Skeletal muscle satellite cell (primary cell): Measurements from ENCODE around the gene FHOD3.
A peak's percentile ranks its signal among the peaks of the same experiment; 100 is the strongest.

Experiments
- H3K27me3 ChIP-seq: 2 replicates; pipeline ENCODE4 v1.7.0; 2013; ENCODE audit warnings: low read length; ENCODE audit not compliant: control insufficient read depth, insufficient read depth
- H3K36me3 ChIP-seq: 2 replicates; pipeline ENCODE4 v1.7.0; 2013; ENCODE audit warnings: mild to moderate bottlenecking, control low read depth, low read length; ENCODE audit not compliant: insufficient read depth
- H3K4me1 ChIP-seq: 2 replicates; pipeline ENCODE4 v1.7.0; 2013; ENCODE audit warnings: low read length; ENCODE audit not compliant: control insufficient read depth, insufficient read depth
- H3K4me2 ChIP-seq: 2 replicates; pipeline ENCODE4 v1.7.0; 2013; ENCODE audit warnings: mild to moderate bottlenecking, low read length
- H3K4me3 ChIP-seq: 2 replicates; pipeline ENCODE4 v1.7.0; 2013; ENCODE audit warnings: low read length
- H3K9ac ChIP-seq: 2 replicates; pipeline ENCODE4 v1.7.0; 2013; ENCODE audit warnings: mild to moderate bottlenecking, low read depth, low read length, moderate library complexity
- H3K9me3 ChIP-seq: replicated peaks from 2 replicates; pipeline ENCODE4 v1.7.0; 2013; ENCODE audit warnings: mild to moderate bottlenecking, control low read depth, low read length

The FHOD3 gene

DNA sequence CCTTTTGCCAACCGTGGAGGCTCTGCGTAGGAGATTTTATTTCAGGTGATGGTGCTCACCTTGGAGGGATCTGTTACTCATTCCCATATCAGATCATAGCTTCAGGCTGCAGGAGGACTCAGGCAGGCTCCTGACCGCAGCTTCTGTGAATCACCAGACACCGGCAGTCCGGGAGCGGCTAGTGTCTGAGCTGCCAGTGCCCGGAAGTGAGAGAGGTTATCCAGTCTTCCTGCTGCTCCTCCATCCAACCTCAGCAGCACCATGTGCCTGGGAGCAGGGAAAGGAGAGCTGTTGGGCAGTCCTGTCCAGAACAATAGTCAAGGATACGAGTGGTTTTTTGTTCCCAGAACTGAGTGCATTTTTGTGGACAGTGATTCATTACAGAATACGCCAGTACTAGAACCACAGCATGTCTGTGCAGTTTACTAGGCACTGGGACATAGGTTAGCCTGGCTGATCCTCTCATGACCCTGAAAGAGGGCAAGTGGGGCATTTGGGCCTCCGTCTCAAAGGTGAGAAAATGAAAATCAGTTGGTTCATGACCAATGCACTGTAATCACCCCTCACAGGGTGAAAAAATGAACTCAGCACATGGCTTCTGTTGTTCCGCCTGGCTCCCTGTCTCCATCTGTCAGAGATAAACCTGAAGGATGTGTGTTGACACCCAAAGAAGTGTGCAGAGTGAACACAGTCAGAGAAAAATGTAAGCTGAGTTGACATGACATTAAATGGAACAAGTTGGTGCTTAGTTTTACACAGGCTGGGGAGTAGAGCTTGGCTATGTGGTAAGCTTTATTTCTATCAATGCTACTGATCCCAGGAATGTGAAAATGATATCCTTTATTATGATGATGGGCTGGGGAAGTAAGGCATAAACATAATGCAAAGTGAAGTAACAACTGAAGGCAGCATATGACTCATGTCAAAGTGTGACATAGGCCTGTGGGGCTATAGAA lies 12.2 kb downstream of the FHOD3 start:
- H3K27me3 ChIP-seq: no peaks in the 10 kb centered on the region
- H3K9ac ChIP-seq: peak overlapping the region; percentile 72
- peaks cover 58% of the 10 kb centered on the region for H3K4me1 ChIP-seq

DNA sequence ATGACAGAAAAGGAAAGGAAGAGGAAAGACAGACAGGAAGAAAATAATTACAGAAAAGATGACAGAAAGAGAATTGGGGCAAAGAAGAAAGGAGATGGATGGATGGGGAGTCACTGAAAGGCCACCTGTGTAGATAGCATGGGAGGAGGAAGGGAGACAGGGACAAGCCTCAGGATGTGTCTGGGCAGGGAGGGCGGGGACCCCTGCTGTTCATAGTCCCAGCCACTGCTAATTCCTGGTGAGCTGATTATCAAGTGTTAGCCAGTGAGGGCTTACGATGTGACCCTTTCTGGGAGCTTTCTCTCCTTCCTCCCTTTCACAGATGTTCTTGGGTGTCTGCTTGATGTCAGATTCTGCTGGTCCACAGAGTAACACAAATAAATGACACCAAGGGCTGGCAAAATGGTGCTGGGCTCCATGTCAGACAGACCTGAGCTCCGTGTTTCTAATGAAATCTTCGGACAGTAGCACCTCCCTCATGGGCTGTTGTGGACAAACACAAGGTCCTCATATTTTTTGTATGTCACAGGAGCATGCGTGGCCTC lies 13.6 kb downstream of the FHOD3 start:
- Histone ChIP-seq H3K27me3 (no peaks in the 10 kb centered on the region), H3K4me1 (peaks cover 71% of the 10 kb centered on the region), H3K4me2 (no peak overlapping the region), H3K36me3 (no peaks in the 10 kb centered on the region), H3K9ac (no peak overlapping the region), H3K4me3 (no peak overlapping the region), H3K9me3 (no peaks in the 10 kb centered on the region)

More for the DNA sequence above, 12.2 kb downstream of the FHOD3 start:
- H3K4me2 ChIP-seq: peak overlapping the region; percentile 61
- no peaks in the 10 kb centered on the region for H3K36me3 ChIP-seq
- peak overlapping the region; percentile 29 for H3K4me3 ChIP-seq
- no peaks in the 10 kb centered on the region for H3K9me3 ChIP-seq

GRCh38 chr18:36312806-36313395 lies 15.4 kb downstream of the FHOD3 start:
- Histone ChIP-seq H3K4me3 (no peak overlapping the region), H3K4me2 (no peak overlapping the region), H3K27me3 (no peaks in the 10 kb centered on the region), H3K4me1 (peaks cover 67% of the 10 kb centered on the region), H3K36me3 (no peaks in the 10 kb centered on the region), H3K9ac (peak overlapping the region; percentile 16), H3K9me3 (no peaks in the 10 kb centered on the region)

GRCh38 chr18:36314098-36314497 lies 16.6 kb downstream of the FHOD3 start:
- no peaks in the 10 kb centered on the region for H3K36me3 ChIP-seq
- no peaks in the 10 kb centered on the region for H3K27me3 ChIP-seq
- H3K4me2 ChIP-seq: peak overlapping the region; percentile 49
- no peak overlapping the region for H3K4me3 ChIP-seq
- no peaks in the 10 kb centered on the region for H3K9me3 ChIP-seq
- H3K4me1 ChIP-seq: peaks cover 56% of the 10 kb centered on the region
- H3K9ac ChIP-seq: peak overlapping the region; percentile 61

DNA sequence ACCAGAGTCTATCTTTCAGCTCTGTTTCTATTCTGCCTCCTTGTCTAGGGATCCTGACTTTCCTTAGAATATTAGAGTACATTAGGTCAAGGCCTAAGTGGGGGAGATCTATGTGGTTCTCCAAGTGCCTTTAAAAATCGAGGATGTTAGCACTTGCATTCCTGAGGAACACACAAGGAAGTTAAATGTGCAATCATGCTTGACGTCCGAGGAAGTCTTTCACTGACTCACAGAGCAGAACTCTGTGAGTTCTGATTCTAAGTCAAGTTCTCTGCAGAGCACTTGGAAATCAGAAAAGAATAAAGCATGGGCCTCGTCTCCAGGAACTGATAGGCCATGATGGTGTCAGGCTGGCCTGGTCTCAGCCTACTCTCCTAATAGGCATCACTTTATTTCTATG lies 17.2 kb downstream of the FHOD3 start:
- Histone ChIP-seq H3K9me3 (no peaks in the 10 kb centered on the region), H3K4me3 (peak overlapping the region; percentile 1), H3K4me2 (peak overlapping the region; percentile 58), H3K4me1 (peaks cover 50% of the 10 kb centered on the region), H3K27me3 (no peaks in the 10 kb centered on the region), H3K36me3 (no peaks in the 10 kb centered on the region), H3K9ac (peak overlapping the region; percentile 81)

GRCh38 chr18:36315736-36316135 lies 18.2 kb downstream of the FHOD3 start:
- H3K4me3 ChIP-seq: peak overlapping the region; percentile 25
- peaks cover 40% of the 10 kb centered on the region for H3K4me1 ChIP-seq
- H3K9me3 ChIP-seq: no peaks in the 10 kb centered on the region
- no peaks in the 10 kb centered on the region for H3K36me3 ChIP-seq
- H3K4me2 ChIP-seq: peak overlapping the region; percentile 58
- H3K27me3 ChIP-seq: no peaks in the 10 kb centered on the region
- H3K9ac ChIP-seq: peak overlapping the region; percentile 81

- Histone ChIP-seq H3K9ac (peak overlapping the region; percentile 81), H3K9me3 (no peaks in the 10 kb centered on the region), H3K36me3 (no peaks in the 10 kb centered on the region), H3K4me2 (peak overlapping the region; percentile 58), H3K4me3 (no peak overlapping the region), H3K4me1 (peaks cover 41% of the 10 kb centered on the region), H3K27me3 (no peaks in the 10 kb centered on the region)
Observed at GRCh38 chr18:36316246-36316645, 18.7 kb downstream of the FHOD3 start.

- H3K27me3 ChIP-seq: no peaks in the 10 kb centered on the region
- peak overlapping the region; percentile 20 for H3K9ac ChIP-seq
- H3K4me1 ChIP-seq: peaks cover 14% of the 10 kb centered on the region
- no peak overlapping the region for H3K4me3 ChIP-seq
- H3K9me3 ChIP-seq: no peaks in the 10 kb centered on the region
- H3K4me2 ChIP-seq: peak overlapping the region; percentile 48
- H3K36me3 ChIP-seq: no peaks in the 10 kb centered on the region
Observed at GRCh38 chr18:36321658-36322407, 24.3 kb downstream of the FHOD3 start.

DNA sequence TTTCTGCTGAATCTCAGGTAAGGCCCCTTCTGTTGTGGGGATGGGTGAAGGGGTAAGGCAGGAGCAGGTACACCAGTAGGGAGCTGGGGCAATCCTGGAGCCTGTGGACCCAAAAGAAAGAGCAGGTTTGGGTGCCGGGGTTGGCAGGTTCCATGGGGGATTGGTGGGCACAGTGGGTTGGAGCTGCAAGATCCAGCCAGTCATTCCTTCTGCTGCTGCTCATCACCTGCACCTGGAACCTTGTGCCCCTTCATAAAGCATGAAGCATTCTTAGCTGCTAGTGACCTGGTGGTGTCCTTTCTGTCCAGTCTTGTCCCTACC lies 24.9 kb downstream of the FHOD3 start:
- Histone ChIP-seq H3K4me1 (peaks cover 14% of the 10 kb centered on the region), H3K9ac (no peak overlapping the region)

DNA sequence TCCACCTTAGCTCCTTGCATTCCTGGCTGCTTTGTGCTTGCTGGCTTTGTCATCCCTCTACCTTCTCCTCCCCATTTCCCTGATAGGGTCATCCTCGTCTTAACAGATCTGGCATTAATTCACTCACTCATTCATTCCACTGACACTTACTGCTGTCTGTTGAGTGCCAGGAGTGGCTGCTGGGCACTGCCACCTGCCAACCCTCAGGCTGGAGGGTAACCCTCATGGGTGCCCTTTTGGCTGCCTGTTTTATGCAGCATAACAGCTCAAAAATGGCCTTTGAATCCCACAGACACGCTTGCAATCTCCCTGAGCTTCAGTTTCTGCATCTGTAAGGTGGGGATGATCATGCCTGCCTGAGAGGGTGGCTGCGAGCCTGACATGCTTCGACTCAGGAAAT lies 25.2 kb downstream of the FHOD3 start:
- peaks cover 14% of the 10 kb centered on the region for H3K4me1 ChIP-seq
- H3K9ac ChIP-seq: no peak overlapping the region
- H3K27me3 ChIP-seq: no peaks in the 10 kb centered on the region
- H3K4me3 ChIP-seq: no peak overlapping the region
- H3K9me3 ChIP-seq: no peaks in the 10 kb centered on the region
- H3K4me2 ChIP-seq: no peak overlapping the region
- no peaks in the 10 kb centered on the region for H3K36me3 ChIP-seq

More for the DNA sequence above, 24.9 kb downstream of the FHOD3 start:
- Histone ChIP-seq H3K36me3 (no peaks in the 10 kb centered on the region), H3K27me3 (no peaks in the 10 kb centered on the region), H3K4me3 (no peak overlapping the region), H3K9me3 (no peaks in the 10 kb centered on the region), H3K4me2 (no peak overlapping the region)

GRCh38 chr18:36323421-36323820 lies 25.9 kb downstream of the FHOD3 start:
- Histone ChIP-seq H3K9me3 (no peaks in the 10 kb centered on the region), H3K4me3 (no peak overlapping the region), H3K36me3 (no peaks in the 10 kb centered on the region), H3K9ac (no peak overlapping the region), H3K4me1 (peaks cover 14% of the 10 kb centered on the region), H3K4me2 (no peak overlapping the region), H3K27me3 (no peaks in the 10 kb centered on the region)
